Measurements from ENCODE around the gene PRKCZ. TPM values are rescaled to one million over a fixed set of nuclear protein-coding genes. Genes with fewer than 3 reads are reported as not detected.

PRKCZ gene
- polyA plus RNA-seq, 2 donors, result 21.2 to 34.3 TPM

GRCh38 chr1:2043886-2044285 is 6.3 kb upstream of the PRKCZ start:
- 96% methylated on average over 4 of the region's 4 CpGs for WGBS, 2 donors
- no peak overlapping the region for H3K27ac ChIP-seq (ENCODE audit: low read depth in 2 of 2, low read length in 1 of 2)
- peaks cover 0 to 8% of the 10 kb centered on the region in 2 donors for H3K4me1 ChIP-seq (ENCODE audit: control insufficient read depth in 2 of 2, insufficient read depth in 2 of 2, low read length in 1 of 2)

GRCh38 chr1:2044510-2045319 is 5.5 kb upstream of the PRKCZ start:
- Histone ChIP-seq H3K9me3 (ENCODE audit: control insufficient read depth in 2 of 2, insufficient read depth in 1 of 2, low read depth in 1 of 2, low read length in 1 of 2) (no peaks in the 10 kb centered on the region), H3K4me3 (ENCODE audit: low read depth in 1 of 2, low read length in 2 of 2) (no peak overlapping the region), H3K27ac (ENCODE audit: low read depth in 2 of 2, low read length in 1 of 2) (no peak overlapping the region), H3K36me3 (ENCODE audit: control insufficient read depth in 2 of 2, insufficient read depth in 2 of 2, low read length in 1 of 2) (no peaks in the 10 kb centered on the region), H3K4me1 (ENCODE audit: control insufficient read depth in 2 of 2, insufficient read depth in 2 of 2, low read length in 1 of 2) (peaks cover 0 to 13% of the 10 kb centered on the region in 2 donors), H3K27me3 (ENCODE audit: control insufficient read depth in 1 of 2, insufficient read depth in 2 of 2, low read length in 2 of 2) (no peaks in the 10 kb centered on the region)
- 6 to 12% methylated on average over 54 to 75 of the region's 75 CpGs for WGBS, 2 donors

More at GRCh38 chr1:2043886-2044285, 6.3 kb upstream of the PRKCZ start:
- no peak overlapping the region for H3K4me3 ChIP-seq (ENCODE audit: low read depth in 1 of 2, low read length in 2 of 2)
- no peaks in the 10 kb centered on the region for H3K36me3 ChIP-seq (ENCODE audit: control insufficient read depth in 2 of 2, insufficient read depth in 2 of 2, low read length in 1 of 2)
- no peaks in the 10 kb centered on the region for H3K9me3 ChIP-seq (ENCODE audit: control insufficient read depth in 2 of 2, insufficient read depth in 1 of 2, low read depth in 1 of 2, low read length in 1 of 2)
- no peaks in the 10 kb centered on the region for H3K27me3 ChIP-seq (ENCODE audit: control insufficient read depth in 1 of 2, insufficient read depth in 2 of 2, low read length in 2 of 2)

DNA sequence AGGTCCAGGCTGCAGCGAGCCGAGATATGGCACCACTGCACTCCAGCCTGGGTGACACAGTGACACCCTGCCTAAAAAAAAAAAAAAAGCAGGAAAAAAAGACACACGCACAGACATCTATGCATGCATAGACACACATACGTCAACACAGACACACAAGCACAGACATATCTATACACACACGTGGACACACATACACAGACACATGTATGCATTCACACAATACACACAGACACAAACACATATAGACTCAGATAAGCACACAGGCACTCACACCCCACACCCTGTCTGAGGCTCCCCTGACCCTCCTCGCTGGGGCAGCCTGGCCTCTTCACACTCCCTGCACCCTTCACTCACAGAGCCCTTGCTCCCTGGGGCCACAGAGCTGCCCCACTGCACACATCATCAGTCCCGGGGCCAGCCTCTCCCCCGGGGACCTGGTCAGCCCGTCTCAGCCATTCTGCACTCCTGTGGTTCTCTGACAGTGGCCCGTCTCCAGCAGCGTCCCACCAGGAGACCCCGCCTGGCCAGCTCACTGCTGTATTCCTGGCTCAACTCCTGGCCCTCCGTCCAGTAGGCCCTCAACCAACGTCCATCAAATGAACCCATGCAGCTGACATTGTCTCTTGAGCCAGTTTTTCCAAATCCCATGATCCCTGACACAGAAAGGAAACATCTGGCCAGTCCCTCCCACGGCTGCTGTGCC is 4.6 kb upstream of the PRKCZ start:
- Histone ChIP-seq H3K27ac (ENCODE audit: low read depth in 2 of 2, low read length in 1 of 2) (no peak overlapping the region), H3K9me3 (ENCODE audit: control insufficient read depth in 2 of 2, insufficient read depth in 1 of 2, low read depth in 1 of 2, low read length in 1 of 2) (no peaks in the 10 kb centered on the region), H3K36me3 (ENCODE audit: control insufficient read depth in 2 of 2, insufficient read depth in 2 of 2, low read length in 1 of 2) (no peaks in the 10 kb centered on the region), H3K4me3 (ENCODE audit: low read depth in 1 of 2, low read length in 2 of 2) (no peak overlapping the region), H3K4me1 (ENCODE audit: control insufficient read depth in 2 of 2, insufficient read depth in 2 of 2, low read length in 1 of 2) (peaks cover 0 to 13% of the 10 kb centered on the region in 2 donors), H3K27me3 (ENCODE audit: control insufficient read depth in 1 of 2, insufficient read depth in 2 of 2, low read length in 2 of 2) (no peaks in the 10 kb centered on the region)
- 62 to 63% methylated on average over 14 to 15 of the region's 15 CpGs for whole genome bisulfite sequencing, 2 donors

- Histone ChIP-seq H3K27me3 (ENCODE audit: control insufficient read depth in 1 of 2, insufficient read depth in 2 of 2, low read length in 2 of 2) (no peaks in the 10 kb centered on the region), H3K27ac (ENCODE audit: low read depth in 2 of 2, low read length in 1 of 2) (no peak overlapping the region), H3K4me1 (ENCODE audit: control insufficient read depth in 2 of 2, insufficient read depth in 2 of 2, low read length in 1 of 2) (peaks cover 0 to 16% of the 10 kb centered on the region in 2 donors)
These were observed 3.9 kb upstream of the PRKCZ start for GRCh38 chr1:2046174-2046917.

DNA sequence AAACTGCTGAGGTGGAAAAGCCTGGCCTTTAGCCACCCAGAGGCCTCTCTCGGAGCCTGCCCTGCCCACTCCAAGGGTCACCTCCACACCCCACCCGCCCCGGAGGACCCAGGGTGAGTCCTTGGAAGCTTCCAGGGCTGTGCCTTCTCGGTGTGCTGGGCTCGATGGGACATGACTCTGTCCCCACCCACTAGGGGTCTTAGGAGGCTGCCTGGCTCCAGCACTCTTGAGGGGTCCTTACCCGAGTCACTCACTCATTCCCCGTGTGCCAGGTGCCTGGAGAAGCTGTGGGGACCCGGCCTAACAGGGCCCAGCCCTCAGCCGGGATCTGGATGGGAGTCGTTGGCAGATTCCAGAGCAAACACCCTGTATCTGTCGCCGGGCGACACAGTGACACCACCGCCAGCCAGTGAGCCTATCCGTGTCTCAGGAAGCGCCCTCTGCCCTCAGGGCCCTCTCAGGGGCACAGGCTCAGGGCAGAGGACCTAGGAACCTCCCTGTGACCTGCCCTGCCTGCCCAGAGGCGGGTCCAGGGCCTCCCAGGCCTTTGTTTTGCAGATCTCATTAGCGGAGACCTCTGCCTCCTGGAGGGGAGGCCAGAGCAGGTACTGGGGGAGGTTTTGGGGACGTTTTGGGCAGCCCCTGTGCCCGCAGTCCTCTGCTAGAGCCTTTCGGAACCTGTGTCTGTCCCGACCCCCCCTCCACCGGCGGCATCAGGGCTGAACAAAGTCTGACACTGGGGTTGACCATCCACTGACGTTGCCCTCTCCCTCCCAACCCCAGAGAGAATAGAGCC is 3.1 kb upstream of the PRKCZ start:
- Histone ChIP-seq H3K4me1 (ENCODE audit: control insufficient read depth in 2 of 2, insufficient read depth in 2 of 2, low read length in 1 of 2) (peaks cover 0 to 23% of the 10 kb centered on the region in 2 donors), H3K27ac (ENCODE audit: low read depth in 2 of 2, low read length in 1 of 2) (no peak overlapping the region), H3K9me3 (ENCODE audit: control insufficient read depth in 2 of 2, insufficient read depth in 1 of 2, low read depth in 1 of 2, low read length in 1 of 2) (no peaks in the 10 kb centered on the region), H3K36me3 (ENCODE audit: control insufficient read depth in 2 of 2, insufficient read depth in 2 of 2, low read length in 1 of 2) (no peaks in the 10 kb centered on the region), H3K4me3 (ENCODE audit: low read depth in 1 of 2, low read length in 2 of 2) (no peak overlapping the region), H3K27me3 (ENCODE audit: control insufficient read depth in 1 of 2, insufficient read depth in 2 of 2, low read length in 2 of 2) (no peaks in the 10 kb centered on the region)
- WGBS, 2 donors, result 69 to 71% methylated on average over 24 to 25 of the region's 25 CpGs

More at GRCh38 chr1:2046174-2046917, 3.9 kb upstream of the PRKCZ start:
- no peaks in the 10 kb centered on the region for H3K36me3 ChIP-seq (ENCODE audit: control insufficient read depth in 2 of 2, insufficient read depth in 2 of 2, low read length in 1 of 2)
- no peak overlapping the region for H3K4me3 ChIP-seq (ENCODE audit: low read depth in 1 of 2, low read length in 2 of 2)
- no peaks in the 10 kb centered on the region for H3K9me3 ChIP-seq (ENCODE audit: control insufficient read depth in 2 of 2, insufficient read depth in 1 of 2, low read depth in 1 of 2, low read length in 1 of 2)
- 44 to 49% methylated on average over 20 of the region's 20 CpGs for WGBS, 2 donors

GRCh38 chr1:2047749-2048729 is 2.2 kb upstream of the PRKCZ start:
- no peaks in the 10 kb centered on the region for H3K9me3 ChIP-seq (ENCODE audit: control insufficient read depth in 2 of 2, insufficient read depth in 1 of 2, low read depth in 1 of 2, low read length in 1 of 2)
- no peak overlapping the region for H3K4me3 ChIP-seq (ENCODE audit: low read depth in 1 of 2, low read length in 2 of 2)
- no peaks in the 10 kb centered on the region for H3K27me3 ChIP-seq (ENCODE audit: control insufficient read depth in 1 of 2, insufficient read depth in 2 of 2, low read length in 2 of 2)
- peaks cover 0 to 23% of the 10 kb centered on the region in 2 donors for H3K4me1 ChIP-seq (ENCODE audit: control insufficient read depth in 2 of 2, insufficient read depth in 2 of 2, low read length in 1 of 2)
- 71 to 81% methylated on average over 25 of the region's 25 CpGs for WGBS, 2 donors
- H3K36me3 ChIP-seq (ENCODE audit: control insufficient read depth in 2 of 2, insufficient read depth in 2 of 2, low read length in 1 of 2), result no peaks in the 10 kb centered on the region
- H3K27ac ChIP-seq (ENCODE audit: low read depth in 2 of 2, low read length in 1 of 2), result no peak overlapping the region

GRCh38 chr1:2049225-2049717 is 940 bp upstream of the PRKCZ start:
- 44 to 54% methylated on average over 14 of the region's 14 CpGs for WGBS, 2 donors
- H3K36me3 ChIP-seq (ENCODE audit: control insufficient read depth in 2 of 2, insufficient read depth in 2 of 2, low read length in 1 of 2), result no peaks in the 10 kb centered on the region
- no peaks in the 10 kb centered on the region for H3K27me3 ChIP-seq (ENCODE audit: control insufficient read depth in 1 of 2, insufficient read depth in 2 of 2, low read length in 2 of 2)
- H3K4me3 ChIP-seq (ENCODE audit: low read depth in 1 of 2, low read length in 2 of 2), result peak overlapping the region; percentile 54 to 64
- H3K4me1 ChIP-seq (ENCODE audit: control insufficient read depth in 2 of 2, insufficient read depth in 2 of 2, low read length in 1 of 2), result peaks cover 0 to 23% of the 10 kb centered on the region in 2 donors
- H3K9me3 ChIP-seq (ENCODE audit: control insufficient read depth in 2 of 2, insufficient read depth in 1 of 2, low read depth in 1 of 2, low read length in 1 of 2), result no peaks in the 10 kb centered on the region
- no peak overlapping the region for H3K27ac ChIP-seq (ENCODE audit: low read depth in 2 of 2, low read length in 1 of 2)

GRCh38 chr1:2050461-2050792 is 216 bp downstream of the PRKCZ start:
- H3K4me1 ChIP-seq (ENCODE audit: control insufficient read depth in 2 of 2, insufficient read depth in 2 of 2, low read length in 1 of 2), result peaks cover 0 to 15% of the 10 kb centered on the region in 2 donors

More at GRCh38 chr1:2050461-2050792, 216 bp downstream of the PRKCZ start:
- H3K4me3 ChIP-seq (ENCODE audit: low read depth in 1 of 2, low read length in 2 of 2), result peak overlapping the region; percentile 64 to 73
- H3K27ac ChIP-seq (ENCODE audit: low read depth in 2 of 2, low read length in 1 of 2), result peak overlapping the region; percentile 61 to 71
- 0 to 1% methylated on average over 23 to 51 of the region's 51 CpGs for WGBS, 2 donors
- no peaks in the 10 kb centered on the region for H3K9me3 ChIP-seq (ENCODE audit: control insufficient read depth in 2 of 2, insufficient read depth in 1 of 2, low read depth in 1 of 2, low read length in 1 of 2)
- peaks cover 0 to 2% of the 10 kb centered on the region in 2 donors for H3K36me3 ChIP-seq (ENCODE audit: control insufficient read depth in 2 of 2, insufficient read depth in 2 of 2, low read length in 1 of 2)
- no peaks in the 10 kb centered on the region for H3K27me3 ChIP-seq (ENCODE audit: control insufficient read depth in 1 of 2, insufficient read depth in 2 of 2, low read length in 2 of 2)

Data from esophagus (tissue), 2 donors.